D721Med (cell line): ENCODE data around the gene MLYCD.

Experiments used
- DNase-seq: peaks from one replicate; pipeline ENCODE4 v3.0.0; 2011; ENCODE audit warnings: low spot score; ENCODE audit not compliant: insufficient read length
- FAIRE-seq: peaks from 2 replicates; lab custom pipeline; 2011; peaks lifted over from hg19 to GRCh38; lab: Jason Lieb, UNC
- TF ChIP-seq, protein P1 (sequence below): IDR thresholded peaks from 2 replicates; pipeline ENCODE4 v1.5.1; 2012; ENCODE audit warnings: mild to moderate bottlenecking, control low read depth; ENCODE audit not compliant: insufficient read depth; ENCODE audit errors: missing control alignments

The MLYCD gene

DNA sequence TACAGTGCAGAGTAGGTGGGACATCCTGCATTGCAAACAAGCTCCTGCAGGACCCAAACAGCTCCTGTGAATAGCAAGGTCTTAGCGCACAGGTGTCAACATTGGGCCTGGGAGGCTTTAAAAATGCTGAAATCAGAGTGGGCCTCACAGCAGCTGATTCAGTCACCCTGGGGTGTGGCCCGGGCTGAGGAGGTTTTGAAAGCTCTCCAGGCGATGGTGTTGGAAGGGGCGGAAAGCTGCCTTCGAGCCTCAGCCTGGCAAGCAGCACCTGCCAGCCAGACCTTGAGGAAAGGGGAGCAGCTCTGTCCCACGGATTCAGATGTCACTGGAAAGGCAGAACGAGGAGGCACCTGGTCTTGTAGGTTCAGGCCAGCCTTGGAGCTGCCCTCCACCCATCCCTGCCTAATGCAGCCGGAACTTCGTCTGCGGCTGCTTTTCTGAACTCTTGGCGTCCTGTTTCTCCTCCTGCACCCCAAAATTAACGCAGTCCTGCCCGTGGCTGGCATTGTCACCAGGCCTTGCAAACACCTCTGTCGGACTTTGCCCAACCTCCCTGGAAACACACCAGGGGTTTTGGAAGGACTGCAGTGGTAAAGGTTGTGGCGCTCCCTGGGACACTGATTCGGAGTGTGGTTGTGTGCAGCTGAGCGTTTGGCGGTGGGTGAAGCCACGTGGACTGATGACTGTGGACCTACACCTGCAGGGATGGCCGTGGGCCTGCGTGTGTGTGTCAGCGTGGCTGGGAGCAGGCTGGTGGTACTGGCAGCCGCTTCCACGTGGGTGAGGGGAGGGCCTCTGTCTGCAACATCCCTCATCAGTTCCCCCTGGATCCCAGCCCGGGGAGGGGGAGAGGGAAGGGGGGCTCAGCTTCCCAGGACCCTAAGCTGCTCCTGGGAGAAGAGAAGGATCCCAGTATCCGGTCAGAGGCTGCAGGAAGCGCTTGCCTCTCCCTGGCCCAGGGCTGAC lies 72.5 kb downstream of the MLYCD start:
- FAIRE-seq (no peak), DNase-seq (no peak)
- TF ChIP-seq, protein P1, sequence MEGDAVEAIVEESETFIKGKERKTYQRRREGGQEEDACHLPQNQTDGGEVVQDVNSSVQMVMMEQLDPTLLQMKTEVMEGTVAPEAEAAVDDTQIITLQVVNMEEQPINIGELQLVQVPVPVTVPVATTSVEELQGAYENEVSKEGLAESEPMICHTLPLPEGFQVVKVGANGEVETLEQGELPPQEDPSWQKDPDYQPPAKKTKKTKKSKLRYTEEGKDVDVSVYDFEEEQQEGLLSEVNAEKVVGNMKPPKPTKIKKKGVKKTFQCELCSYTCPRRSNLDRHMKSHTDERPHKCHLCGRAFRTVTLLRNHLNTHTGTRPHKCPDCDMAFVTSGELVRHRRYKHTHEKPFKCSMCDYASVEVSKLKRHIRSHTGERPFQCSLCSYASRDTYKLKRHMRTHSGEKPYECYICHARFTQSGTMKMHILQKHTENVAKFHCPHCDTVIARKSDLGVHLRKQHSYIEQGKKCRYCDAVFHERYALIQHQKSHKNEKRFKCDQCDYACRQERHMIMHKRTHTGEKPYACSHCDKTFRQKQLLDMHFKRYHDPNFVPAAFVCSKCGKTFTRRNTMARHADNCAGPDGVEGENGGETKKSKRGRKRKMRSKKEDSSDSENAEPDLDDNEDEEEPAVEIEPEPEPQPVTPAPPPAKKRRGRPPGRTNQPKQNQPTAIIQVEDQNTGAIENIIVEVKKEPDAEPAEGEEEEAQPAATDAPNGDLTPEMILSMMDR: no peak

DNA sequence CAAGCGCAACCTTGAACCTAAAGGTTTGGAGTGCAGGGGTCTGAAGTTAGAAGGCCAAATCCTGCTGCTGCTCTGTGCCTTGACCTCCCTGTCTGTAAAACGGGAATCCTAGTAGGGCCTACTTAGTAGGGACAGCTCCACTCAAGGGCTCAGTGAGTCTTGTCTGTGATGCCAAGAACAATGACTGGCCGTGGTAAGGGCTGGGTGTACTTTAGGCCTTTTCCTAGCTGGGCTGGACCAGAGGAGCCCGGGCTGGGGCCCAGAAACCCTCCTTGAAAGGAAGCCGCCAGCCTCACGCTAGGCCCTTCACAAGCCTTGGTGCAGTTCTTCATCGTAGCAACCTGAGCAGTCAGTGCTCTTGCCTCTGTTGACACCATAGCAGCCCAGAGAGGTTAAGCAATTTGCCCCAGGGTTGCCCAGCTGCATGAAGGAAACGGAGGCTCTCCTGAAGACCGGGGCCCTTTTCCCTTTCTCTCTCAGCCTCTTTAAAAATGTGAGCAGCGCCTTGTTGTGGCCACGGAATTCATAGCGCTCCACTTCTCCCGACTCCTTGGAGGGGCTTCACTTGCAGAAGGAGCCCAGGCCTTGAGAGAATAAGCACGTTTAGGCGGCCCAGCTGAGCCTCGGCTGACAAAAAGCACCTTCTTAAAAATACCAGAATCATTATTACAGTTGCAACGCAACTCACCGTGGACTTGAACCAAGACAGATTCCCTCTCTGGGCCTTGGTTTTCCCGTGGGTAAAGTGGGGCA lies 73.5 kb downstream of the MLYCD start:
- TF ChIP-seq, protein P1: no peak
- DNase-seq (no peak), FAIRE-seq (no peak)

DNA sequence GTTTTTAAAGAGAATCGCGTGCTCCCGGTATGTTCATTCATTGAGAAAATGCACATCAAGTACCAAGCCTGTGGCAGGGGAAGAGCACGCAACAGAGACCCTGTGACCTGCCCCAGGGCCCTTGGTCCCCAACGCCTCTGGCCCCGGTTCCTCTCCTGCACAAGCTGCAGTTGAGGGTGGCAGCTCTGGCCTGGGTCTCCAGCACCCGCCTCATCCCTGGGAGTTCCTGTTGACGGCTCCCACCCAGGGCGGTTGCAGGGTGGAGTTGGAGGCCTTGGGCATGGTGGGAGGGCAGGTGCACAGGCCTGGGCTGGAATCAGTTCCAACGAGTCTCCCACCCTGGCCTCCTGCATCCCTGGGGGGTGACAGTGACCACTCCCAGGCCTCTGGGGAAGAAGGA lies 74.2 kb downstream of the MLYCD start:
- no peak for FAIRE-seq
- TF ChIP-seq, protein P1: no peak
- DNase-seq: no peak

DNA sequence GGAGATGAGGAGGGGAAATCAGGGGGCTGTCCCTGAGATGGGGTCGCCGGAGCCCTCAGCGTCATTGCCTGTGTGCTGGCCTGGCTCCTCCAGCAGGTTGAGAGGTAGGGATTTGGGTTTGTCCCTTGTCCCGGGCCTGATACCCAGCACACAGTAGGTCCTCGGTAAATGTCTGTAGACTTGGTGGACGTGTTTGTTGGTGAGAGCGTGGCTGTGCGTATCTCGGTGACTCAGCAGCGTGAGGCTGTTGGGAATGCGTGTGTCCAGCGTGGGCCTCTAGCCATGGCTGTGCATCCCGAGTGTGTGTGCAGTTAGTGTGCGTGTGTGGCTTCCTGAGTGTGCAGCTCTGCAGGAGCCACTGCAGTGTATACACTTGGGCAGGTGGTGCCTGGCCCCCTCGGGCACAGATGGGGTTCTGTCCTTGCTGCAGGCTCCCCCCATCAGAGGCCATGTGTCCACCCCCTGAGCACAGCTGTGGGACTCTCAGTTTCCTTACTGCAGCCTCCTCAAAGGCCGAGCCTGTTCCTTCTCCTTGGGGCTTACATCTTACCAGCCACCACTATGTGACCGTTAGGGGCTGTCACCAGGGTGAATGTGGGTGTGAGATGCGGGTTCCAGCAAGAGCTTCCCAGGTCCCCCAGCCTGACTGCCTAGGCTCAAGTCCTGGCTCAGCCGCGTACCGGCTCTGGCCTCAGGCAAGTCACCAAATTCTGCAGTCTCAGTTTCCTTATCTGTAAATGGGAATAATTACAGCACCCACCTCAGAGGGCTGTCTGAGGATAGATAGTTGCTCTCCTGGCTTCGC lies 74.9 kb downstream of the MLYCD start:
- DNase-seq (no peak), FAIRE-seq (no peak)
- TF ChIP-seq, protein P1: no peak

DNA sequence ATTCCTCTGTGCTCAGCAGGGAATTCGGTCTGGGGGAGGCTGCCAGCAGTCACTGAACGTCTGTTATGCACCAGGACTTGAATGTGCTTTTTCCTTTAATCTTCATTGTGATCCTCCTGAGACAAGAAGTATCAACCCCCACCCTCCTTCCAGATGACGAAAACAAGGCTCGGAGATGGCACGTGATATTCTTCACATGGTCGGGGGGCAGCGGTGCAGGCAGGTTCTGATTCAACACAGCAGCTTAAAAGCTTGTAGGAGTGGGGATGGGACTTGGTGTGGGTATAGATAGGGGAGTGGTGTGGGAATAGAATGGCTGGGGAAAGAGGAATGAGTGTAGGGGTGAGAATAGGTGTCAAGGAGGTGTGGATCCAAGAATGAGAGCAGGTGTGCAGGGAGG lies 75.6 kb downstream of the MLYCD start:
- TF ChIP-seq, protein P1: no peak
- FAIRE-seq (no peak), DNase-seq (no peak)

DNA sequence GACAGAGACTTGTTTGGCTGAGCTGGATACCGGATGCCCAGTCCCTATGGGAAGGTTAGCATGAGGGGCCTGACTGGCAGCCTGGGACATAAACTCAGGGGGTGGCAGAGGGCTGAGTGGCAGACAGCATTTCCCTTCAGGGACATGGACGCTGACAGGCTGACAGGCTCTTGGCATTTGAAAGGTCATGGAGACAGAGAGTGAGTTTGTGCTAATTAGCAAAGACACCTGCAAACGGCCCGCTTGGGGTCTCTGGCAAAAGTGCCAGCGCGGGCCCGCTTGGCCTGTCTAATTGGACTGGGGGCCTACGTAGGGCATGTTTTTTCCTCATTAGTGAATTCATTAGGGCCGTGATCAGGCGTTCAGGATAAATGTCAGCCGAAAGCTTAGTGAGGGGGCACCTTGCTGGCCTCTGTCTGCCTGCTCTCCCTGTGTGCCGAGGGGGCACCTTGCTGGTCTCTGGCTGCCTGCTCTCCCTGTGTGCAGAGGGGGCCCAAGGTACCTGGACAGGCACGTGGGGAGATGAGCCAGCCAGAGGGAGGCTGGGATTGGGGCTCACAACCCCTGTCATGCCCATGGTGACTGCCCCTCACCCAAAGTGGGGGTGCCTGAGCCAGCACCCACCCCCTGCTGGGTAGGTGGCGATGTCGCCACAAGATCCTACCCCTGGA lies 76.8 kb downstream of the MLYCD start:
- TF ChIP-seq, protein P1: no peak
- DNase-seq (no peak), FAIRE-seq (no peak)
